Ecto neural progenitor cell (in vitro differentiated cells): ENCODE data around the gene MYZAP.
A peak's percentile ranks its signal among the peaks of the same experiment; 100 is the strongest.

Experiments used
- DNase-seq: peaks from one replicate; pipeline ENCODE4 v3.0.0-alpha.2; 2018; ENCODE audit warnings: low spot score

The MYZAP gene

DNA sequence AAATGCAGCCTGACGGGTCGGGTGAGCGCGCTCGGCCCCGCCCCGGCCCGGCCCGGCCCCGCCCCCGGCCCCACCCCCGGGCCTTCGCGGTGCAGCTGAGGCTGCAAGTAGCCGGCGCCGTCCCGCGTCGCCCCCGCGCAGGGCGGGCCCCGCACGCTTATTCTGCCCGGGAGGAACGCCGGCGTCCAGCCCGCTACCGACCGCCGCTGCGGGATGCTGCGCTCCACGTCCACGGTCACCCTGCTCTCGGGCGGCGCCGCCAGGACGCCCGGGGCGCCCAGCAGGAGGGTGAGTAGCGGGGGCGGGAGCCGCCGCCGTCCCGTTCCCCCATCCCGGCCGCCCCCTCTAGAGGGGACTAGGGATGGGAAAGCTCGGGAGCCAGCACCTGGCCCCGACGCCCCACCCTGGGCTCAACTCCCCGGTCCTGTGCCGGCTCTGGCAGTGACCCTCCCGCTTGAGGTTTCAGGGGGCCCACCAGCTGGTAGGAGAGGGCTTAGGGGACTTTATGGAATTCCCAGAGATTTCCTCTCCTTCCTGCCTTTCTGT is at the start of gene MYZAP:
TSS of gene MYZAP (plus strand) at position 83 of the 546 bp plus-strand sequence. CDS start at position 214, 131 bp downstream.
- DNase-seq = peak; percentile 78

DNA sequence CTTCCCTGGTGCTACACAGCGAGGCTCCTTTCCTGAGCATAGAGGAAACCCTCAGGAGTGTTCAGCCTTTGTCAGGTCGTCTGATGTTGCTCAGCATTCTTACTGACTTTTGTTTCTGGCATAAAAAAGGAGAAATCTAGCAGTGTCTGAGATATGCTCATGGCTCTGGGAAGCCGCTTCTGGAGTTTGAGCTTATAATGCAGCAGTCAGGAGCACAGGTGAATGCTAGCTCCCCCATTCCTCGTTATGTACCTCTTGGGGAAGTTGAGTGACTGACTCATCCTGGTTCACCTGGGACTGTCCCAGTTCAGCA is 49.2 kb upstream of the MYZAP start:
- DNase-seq = no peak

DNA sequence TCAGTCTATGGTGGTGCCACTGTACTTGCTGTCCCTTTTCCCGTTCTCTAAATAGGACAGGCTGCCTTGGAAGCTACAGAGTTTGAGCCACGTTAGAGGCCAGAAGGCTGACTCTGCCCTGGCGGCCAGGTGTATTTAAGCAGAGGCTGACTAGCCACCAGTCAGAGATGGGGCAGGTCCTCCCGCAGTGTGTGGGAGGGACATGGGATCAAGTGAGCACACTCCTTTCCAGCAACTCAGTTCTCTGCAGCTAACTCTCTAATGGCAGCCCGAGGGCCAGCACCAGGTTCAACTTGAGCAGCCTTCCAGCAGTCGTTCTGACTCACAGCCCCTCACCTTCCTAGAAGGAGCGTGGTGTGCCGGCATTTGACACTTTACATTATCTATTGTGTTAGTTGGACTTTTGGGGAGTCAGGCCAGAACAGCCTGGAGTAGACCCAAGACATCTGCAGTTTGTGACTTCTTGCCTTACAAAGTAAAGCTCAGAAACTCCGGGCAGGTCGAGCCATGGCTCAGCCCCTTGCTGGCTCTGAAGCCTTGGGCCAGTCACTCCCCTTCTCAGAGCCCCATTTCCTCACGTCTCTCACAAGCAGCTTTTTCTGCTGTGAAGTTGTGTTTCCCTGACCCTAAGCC is 46.7 kb upstream of the MYZAP start:
- no peak for DNase-seq

- DNase-seq = no peak
Measured at GRCh38 chr15:57545995-57546394, 45.7 kb upstream of the MYZAP start.

- no peak for DNase-seq
Measured at GRCh38 chr15:57547243-57547755, 44.4 kb upstream of the MYZAP start.

- DNase-seq = no peak
Measured at GRCh38 chr15:57548351-57548750, 43.4 kb upstream of the MYZAP start.

DNA sequence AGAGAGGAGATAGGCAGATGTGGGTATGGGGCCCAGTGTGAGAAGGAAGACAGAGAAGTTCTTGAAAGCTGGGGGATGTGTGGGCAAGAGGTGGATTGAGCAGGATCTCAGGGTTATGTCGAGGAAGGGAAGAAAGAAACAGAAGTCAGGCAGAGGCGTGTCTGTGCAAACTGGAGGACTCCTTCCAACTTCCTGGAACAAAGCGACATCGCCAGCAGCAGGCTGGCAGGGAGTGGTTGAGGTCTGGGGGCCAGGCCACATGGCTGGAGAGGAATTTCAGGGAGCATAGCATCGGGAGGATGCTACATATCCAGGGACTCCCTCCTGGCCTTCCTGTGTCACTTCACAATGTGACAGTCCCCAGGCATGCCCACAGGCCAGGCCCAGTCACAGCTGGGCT is 42.9 kb upstream of the MYZAP start:
- DNase-seq = no peak

- DNase-seq = no peak
Measured at GRCh38 chr15:57549935-57550334, 41.8 kb upstream of the MYZAP start.

DNA sequence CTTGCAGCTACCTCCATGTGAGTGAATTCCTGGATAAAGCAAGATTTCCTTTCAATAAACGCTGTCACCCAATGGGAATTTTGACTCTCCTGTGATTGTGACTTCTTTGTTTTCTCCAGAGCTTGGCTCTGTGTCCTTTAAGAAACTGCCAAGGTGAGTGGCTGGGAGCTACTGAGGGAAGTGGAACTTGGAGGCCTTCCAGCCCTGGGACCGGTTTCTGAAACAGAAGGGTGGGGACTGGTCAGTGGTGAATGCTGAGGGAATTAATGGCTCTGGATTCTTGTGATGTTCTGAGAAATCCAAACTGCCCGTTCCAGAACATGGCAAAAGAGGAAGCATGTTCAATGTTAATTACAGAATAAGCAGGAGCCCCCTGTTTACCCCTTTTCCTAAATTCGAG is 41.1 kb upstream of the MYZAP start:
- no peak for DNase-seq

DNA sequence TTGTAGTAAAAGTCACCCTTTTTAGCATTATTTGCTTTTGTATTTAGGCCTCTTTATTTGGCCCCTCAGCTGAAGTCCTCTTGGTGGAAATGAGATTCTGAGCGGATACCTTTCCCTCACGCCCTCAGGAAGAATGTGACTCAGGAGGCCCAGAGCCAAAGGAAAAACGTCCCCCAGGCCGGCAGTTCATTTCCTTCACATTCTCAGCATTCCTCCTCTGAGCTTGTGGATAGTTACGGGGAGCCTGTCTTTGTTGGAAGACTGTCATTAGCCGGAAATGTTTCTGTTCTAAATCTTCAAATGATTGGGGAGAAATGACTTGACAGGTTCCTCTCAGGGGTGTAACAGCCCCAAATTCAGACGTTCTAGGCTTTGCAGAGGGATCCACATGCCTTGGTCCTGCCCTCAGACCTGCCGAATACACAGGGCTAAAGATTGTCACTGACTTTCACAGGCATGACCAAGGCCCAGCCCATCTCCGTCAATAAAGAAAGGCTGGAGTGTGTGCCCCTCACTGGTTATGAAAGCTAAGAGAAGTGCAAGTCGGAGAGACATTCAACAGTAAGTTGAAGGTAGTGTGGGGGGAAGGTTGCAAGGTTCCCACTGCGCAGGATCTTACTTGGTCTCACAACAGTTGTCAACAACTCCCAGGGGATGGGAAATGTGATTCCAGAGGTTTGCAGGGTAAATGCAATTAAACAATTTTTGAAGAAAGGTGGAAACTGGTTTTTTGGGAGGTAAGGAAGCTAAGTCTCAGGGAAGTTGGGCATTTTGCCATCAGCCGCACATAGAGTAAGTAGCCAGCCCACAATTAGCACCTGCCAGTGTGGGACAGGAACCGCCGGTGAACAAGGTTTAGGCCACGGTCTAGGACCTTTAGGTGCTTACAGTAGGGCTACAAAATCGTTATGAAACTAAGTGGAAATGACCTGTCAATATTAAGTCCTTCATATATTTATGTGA is 39.7 kb upstream of the MYZAP start:
- DNase-seq = peak; percentile 68

DNA sequence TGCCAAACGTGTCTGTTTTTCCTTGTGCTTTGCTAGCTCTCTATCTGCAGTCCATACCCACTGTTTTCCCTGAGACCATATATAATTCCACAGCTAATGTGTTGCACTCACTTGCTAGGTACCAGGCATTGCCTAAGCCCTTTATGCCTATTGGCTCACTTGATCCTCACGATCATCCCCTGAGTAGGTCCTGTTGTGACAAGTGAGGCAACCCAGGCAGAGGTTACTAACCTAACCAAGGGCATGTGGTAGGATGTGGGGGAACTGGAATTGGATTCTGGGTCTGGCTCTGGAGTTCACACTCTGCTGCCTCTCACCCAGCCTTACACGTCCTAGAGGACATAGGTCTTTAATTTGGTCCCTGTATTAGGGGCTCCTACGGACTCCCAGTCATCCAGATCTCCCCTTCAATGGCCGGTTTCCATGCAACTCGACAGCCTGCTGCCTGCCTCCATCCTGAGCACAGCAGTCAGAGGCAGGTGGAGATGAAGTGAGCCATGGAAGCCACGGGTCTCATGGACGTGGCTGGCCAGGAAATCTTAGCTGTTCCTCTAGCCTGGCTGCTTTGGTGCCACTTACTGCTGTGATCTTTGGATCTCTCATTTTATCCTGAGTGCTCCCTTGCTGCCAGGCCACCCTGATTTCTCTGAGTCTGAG is 38.9 kb upstream of the MYZAP start:
- DNase-seq = no peak

DNA sequence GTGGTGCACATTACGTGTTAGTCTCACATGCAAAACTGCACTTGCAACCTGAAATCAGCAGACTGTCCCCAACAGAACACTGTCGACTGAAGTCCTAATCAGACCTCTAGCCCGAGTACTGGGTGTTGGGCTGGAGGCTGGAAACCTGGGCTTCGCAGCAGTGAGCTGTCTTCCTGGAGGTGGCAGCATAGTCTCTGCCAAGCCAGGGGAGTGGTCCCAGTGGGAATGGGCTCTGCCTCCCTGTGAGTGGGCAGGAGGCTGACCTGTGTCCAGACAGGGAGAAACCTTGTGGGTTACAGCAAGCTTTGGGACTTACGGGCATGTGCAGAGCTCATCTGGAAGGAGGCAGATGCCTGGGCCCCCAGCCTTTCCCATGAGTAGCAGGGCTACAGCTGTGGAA is 38.2 kb upstream of the MYZAP start:
- DNase-seq = no peak

GRCh38 chr15:57554063-57554811 is 37.5 kb upstream of the MYZAP start:
- no peak for DNase-seq

- no peak for DNase-seq
Measured at GRCh38 chr15:57554812-57555179, 36.9 kb upstream of the MYZAP start.

GRCh38 chr15:57555270-57555669 is 36.4 kb upstream of the MYZAP start:
- DNase-seq = no peak

DNA sequence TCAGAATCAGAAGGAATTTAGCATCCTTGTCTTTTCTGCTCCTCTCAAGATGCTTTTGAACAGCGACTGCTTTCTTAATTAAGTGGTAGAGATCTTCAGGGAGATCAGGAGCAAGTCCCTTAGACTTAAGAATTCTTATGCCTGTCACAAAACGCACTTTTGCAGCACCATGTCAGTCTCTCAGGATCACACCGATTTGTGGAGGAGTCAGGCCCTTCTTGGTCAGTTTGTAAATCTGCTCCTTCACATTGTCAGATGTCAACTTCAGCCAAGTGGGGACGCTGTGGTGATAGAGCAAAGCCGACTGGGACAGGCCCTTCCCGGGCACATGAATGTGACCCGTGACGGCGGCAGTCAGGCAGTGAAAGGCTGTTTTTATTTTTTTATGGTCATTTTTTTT is 35.7 kb upstream of the MYZAP start:
- no peak for DNase-seq

DNA sequence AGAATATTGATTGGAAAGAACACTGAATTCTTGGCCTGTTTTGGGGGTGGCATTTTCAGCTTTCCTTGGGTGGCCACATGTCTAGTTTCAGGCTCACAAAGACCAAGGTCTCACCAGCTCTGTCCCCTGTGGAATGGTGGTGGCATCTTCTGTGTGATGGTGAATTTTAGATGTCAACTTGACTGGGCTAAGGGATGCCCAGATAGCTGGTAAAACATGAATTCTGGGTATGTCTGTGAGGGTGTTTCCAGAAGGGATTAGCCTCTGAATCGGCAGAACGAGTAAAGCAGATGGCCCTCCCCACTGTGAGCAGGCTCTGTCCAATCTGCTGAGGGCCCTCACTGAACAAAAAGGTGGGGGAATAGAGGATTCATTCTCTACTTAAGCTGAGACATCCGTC is 34.4 kb upstream of the MYZAP start:
- no peak for DNase-seq

DNA sequence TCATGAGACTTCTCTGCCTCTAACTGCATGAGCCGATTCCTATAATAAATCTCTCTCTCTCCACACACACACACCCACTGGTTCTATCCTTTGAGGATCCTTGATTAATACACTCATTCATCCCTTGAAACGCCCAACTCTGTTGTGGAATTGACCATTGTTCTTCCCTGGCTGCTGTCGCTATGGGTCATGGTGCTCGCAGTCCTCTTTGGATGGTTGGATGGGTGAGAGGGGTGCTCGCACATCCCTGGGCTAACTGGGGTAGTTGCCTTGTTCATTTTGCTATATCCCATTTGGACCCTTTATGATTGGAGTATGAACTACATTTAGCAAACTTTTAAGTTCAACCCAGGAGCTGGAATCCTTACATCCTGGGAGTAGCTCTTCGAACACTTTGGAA is 33.9 kb upstream of the MYZAP start:
- DNase-seq = no peak

GRCh38 chr15:57559875-57560274 is 31.8 kb upstream of the MYZAP start:
- DNase-seq = peak; percentile 80

GRCh38 chr15:57561041-57561711 is 30.5 kb upstream of the MYZAP start:
- peak; percentile 76 for DNase-seq

DNA sequence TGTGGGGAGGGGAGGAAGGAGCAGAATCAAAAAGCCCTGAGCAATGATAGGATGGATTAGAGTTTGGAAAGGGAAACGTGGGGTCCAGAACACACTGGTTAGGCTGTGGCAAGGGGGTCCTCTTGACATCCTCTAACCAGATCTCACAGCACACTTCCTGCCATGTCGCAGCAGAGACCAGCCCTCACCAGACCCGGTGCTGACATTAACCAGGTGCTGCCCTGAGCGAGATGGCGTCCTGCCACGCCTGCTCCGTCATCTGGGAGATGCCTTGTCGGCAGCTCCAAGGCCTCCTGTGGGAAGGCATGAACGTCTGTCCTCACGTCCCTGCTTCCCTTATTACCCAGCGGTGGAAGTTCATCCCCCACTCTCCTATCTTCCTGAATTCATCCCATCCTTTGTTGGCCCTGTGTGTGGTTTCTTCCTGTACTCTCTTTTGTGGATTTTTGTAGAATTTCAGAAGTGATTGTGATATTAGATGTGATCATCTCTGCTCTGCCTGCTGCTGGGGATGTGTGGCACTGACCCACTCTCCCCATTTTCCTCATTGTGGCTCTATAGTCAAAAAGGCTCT is 29.4 kb upstream of the MYZAP start:
- no peak for DNase-seq
